Measurements from ENCODE around the gene GLT8D1.

DNA sequence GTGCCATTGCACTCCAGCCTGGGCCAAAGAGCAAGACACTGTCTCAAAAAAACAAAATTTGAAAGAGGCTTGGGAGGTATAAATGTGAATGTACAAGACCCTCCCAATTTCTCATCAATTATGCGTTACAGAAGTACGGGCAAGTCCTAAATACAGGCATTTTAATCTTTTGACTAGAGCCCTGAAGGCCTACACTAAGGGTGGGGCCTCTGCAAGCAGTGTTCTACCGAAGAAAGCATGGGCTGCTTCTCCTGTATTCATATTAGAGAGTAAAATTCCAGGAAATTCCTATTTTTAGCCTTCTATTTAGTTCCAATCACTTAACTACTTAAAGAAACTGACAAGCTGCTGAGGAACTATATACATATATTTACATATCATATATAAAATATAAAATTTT, 45.5 kb downstream of the GLT8D1 start:
- TF ChIP-seq, protein P1, sequence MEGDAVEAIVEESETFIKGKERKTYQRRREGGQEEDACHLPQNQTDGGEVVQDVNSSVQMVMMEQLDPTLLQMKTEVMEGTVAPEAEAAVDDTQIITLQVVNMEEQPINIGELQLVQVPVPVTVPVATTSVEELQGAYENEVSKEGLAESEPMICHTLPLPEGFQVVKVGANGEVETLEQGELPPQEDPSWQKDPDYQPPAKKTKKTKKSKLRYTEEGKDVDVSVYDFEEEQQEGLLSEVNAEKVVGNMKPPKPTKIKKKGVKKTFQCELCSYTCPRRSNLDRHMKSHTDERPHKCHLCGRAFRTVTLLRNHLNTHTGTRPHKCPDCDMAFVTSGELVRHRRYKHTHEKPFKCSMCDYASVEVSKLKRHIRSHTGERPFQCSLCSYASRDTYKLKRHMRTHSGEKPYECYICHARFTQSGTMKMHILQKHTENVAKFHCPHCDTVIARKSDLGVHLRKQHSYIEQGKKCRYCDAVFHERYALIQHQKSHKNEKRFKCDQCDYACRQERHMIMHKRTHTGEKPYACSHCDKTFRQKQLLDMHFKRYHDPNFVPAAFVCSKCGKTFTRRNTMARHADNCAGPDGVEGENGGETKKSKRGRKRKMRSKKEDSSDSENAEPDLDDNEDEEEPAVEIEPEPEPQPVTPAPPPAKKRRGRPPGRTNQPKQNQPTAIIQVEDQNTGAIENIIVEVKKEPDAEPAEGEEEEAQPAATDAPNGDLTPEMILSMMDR (IDR thresholded peaks at IDR 0.05): no peak
- TF ChIP-seq POLR2AphosphoS5 (IDR thresholded peaks at IDR 0.05) (no peak), POLR2A (IDR thresholded peaks at IDR 0.05) (no peak), EP300 (IDR thresholded peaks at IDR 0.05) (no peak)
